B cell (primary cell): ENCODE results near the gene CALHM1. TPM values are rescaled to one million over a fixed set of nuclear protein-coding genes. Genes with fewer than 3 reads are reported as not detected.

ENCODE experiments used
- ATAC-seq: fragments of 200-7000 bp; cut with Tn5 transposase; one replicate; pipeline ENCODE4 v1.10.0; 2021; ENCODE audit warnings: low read depth, mild to moderate bottlenecking, moderate number of reproducible peaks, moderate library complexity
- CTCF ChIA-PET: fragments of 350-600 bp; sonication (Branson Sonifier 250); formaldehyde crosslinking; loops from one replicate; lab custom pipeline; 2021; ENCODE audit warnings: antibody characterized with exemption, inconsistent platforms; lab: Charles Lee
- POLR2A ChIA-PET: fragments of 350-600 bp; sonication (Branson Sonifier 250); formaldehyde crosslinking; loops from one replicate; lab custom pipeline; 2021; ENCODE audit warnings: antibody characterized with exemption; lab: Charles Lee
- DNase-seq: peaks from one replicate; pipeline ENCODE4 v3.0.0; 2013
- H2AFZ ChIP-seq: 2 replicates; pipeline ENCODE4 v1.6.1; 2012; ENCODE audit warnings: mild to moderate bottlenecking, low read depth, low read length; ENCODE audit not compliant: insufficient read depth, poor library complexity, severe bottlenecking
- H3K27ac ChIP-seq, 2 donors: 1 replicate in 1 of 2; 2 replicates in 1 of 2; pipeline ENCODE4 v1.5.1; 2012 to 2013; ENCODE audit warnings: low read length in 2 of 2, mild to moderate bottlenecking in 2 of 2, moderate library complexity in 1 of 2
- H3K27me3 ChIP-seq, 4 experiments: fragments of 200-600 bp in 1 of 4; sonication (generic) in 1 of 4; replicated peaks in 1 of 4; 1 replicate in 2 of 4; 2 replicates in 2 of 4; pipeline versions ENCODE4 v1.6.1 to v1.7.0; 2013 to 2016; ENCODE audit warnings: low read length in 3 of 4, mild to moderate bottlenecking in 2 of 4, mixed read lengths in 1 of 4, moderate library complexity in 1 of 4; ENCODE audit not compliant: insufficient read depth in 4 of 4, control insufficient read depth in 3 of 4; ENCODE audit errors: control extremely low read depth in 1 of 4
- H3K36me3 ChIP-seq, 2 experiments: replicated peaks in 1 of 2; 1 replicate in 1 of 2; 2 replicates in 1 of 2; pipeline versions ENCODE4 v1.6.1 to v1.7.1; 2013; ENCODE audit warnings: low read length in 1 of 2; ENCODE audit not compliant: insufficient read depth in 2 of 2, control insufficient read depth in 1 of 2; ENCODE audit errors: control extremely low read depth in 1 of 2, extremely low read depth in 1 of 2
- H3K4me1 ChIP-seq, 2 donors: fragments of 200-600 bp in 1 of 2; sonication (generic) in 1 of 2; 1 replicate in 1 of 2; 2 replicates in 1 of 2; pipeline versions ENCODE4 v1.5.1 to v1.6.1; 2013 to 2017; ENCODE audit warnings: low read length in 2 of 2; ENCODE audit not compliant: control insufficient read depth in 2 of 2, insufficient read depth in 2 of 2
- H3K4me2 ChIP-seq: replicated peaks from 2 replicates; pipeline ENCODE3; 2012; ENCODE audit warnings: mild to moderate bottlenecking, low read depth, low read length; ENCODE audit not compliant: poor library complexity, severe bottlenecking
- H3K4me3 ChIP-seq, 5 experiments: fragments of 200-600 bp in 1 of 5; sonication (generic) in 1 of 5; 1 replicate in 3 of 5; 2 replicates in 2 of 5; pipeline versions ENCODE4 v1.5.1 to v1.7.0; 2011 to 2016; ENCODE audit warnings: low read length in 4 of 5, mild to moderate bottlenecking in 4 of 5, low read depth in 2 of 5, control low read depth in 1 of 5, moderate library complexity in 1 of 5; ENCODE audit not compliant: insufficient read depth in 1 of 5; ENCODE audit errors: control extremely low read depth in 1 of 5, extremely low read depth in 1 of 5
- H3K79me2 ChIP-seq: fragments of 200-600 bp; sonication (generic); one replicate; pipeline ENCODE4 v1.6.0; 2016; ENCODE audit warnings: low read length; ENCODE audit not compliant: control insufficient read depth, insufficient read depth
- H3K9ac ChIP-seq: fragments of 200-600 bp; sonication (generic); 2 replicates; pipeline ENCODE4 v1.6.1; 2017; ENCODE audit warnings: mild to moderate bottlenecking, low read length, moderate library complexity
- H3K9me3 ChIP-seq, 3 donors: one replicate each; pipeline versions ENCODE4 v1.6.1 to v1.7.1; 2013; ENCODE audit warnings: low read length in 2 of 3; ENCODE audit not compliant: control insufficient read depth in 2 of 3, insufficient read depth in 1 of 3; ENCODE audit errors: control extremely low read depth in 1 of 3
- H4K20me1 ChIP-seq: 2 replicates; pipeline ENCODE4 v1.6.0; 2012; ENCODE audit warnings: mild to moderate bottlenecking, low read length; ENCODE audit not compliant: insufficient read depth, control insufficient read depth, poor library complexity, severe bottlenecking
- H3K27ac Mint-ChIP-seq: one replicate; pipeline ENCODE4 v1.8.0; 2021; ENCODE audit warnings: mixed read lengths
- H3K27me3 Mint-ChIP-seq: one replicate; pipeline ENCODE4 v1.8.0; 2021; ENCODE audit warnings: mixed read lengths
- H3K4me1 Mint-ChIP-seq: one replicate; pipeline ENCODE4 v1.8.0; 2021; ENCODE audit warnings: mixed read lengths
- H3K4me3 Mint-ChIP-seq: one replicate; pipeline ENCODE4 v1.8.0; 2021; ENCODE audit warnings: mixed read lengths
- H3K9me3 Mint-ChIP-seq: one replicate; pipeline ENCODE4 v1.8.0; 2022; ENCODE audit warnings: mixed read lengths; ENCODE audit not compliant: insufficient read depth
- EZH2 ChIP-seq: IDR thresholded peaks from 2 replicates; pipeline ENCODE4 v1.6.1; 2012; ENCODE audit warnings: borderline replicate concordance, low read depth, mild to moderate bottlenecking, moderate library complexity, low read length; ENCODE audit not compliant: insufficient read depth, poor library complexity, severe bottlenecking
- WGBS: methylation state at CpG from one replicate; pipeline ENCODE4 v1.1.5; 2013; ENCODE audit warnings: missing lambda C conversion rate; ENCODE audit not compliant: insufficient coverage; 5-methylcytosine and 5-hydroxymethylcytosine counted together
- intact Hi-C: fragments of 100-400 bp; cut with micrococcal nuclease; formaldehyde crosslinking; loops from one replicate; pipeline ENCODE4 v1.10.0; 2022
- polyA plus RNA-seq: library from polyadenylated mRNA; depleted of rRNA; stranded (reverse); fragments of >200 nt; gene quantifications from 2 replicates; pipeline ENCODE4 v1.2.3, GENCODE V29; 2012
- total RNA-seq, 2 donors: library from RNA; stranded (reverse); fragments of 120-200 nt in 1 of 2; gene quantifications; 1 replicate in 1 of 2; 2 replicates in 1 of 2; pipeline versions ENCODE4 v1.2.3 to v1.2.4, GENCODE V29; 2013 to 2022
- TF ChIP-seq, protein P1 (sequence below): fragments of 200-600 bp; IDR thresholded peaks from one replicate; pipeline ENCODE4 v1.8.0; 2022; ENCODE audit warnings: antibody characterized with exemption, mild to moderate bottlenecking

Gene CALHM1
- total and polyA plus RNA-seq, 2 donors (not counting 1 experiment from before 2014, with no cell fraction given): 0.16 to 0.34 TPM

DNA sequence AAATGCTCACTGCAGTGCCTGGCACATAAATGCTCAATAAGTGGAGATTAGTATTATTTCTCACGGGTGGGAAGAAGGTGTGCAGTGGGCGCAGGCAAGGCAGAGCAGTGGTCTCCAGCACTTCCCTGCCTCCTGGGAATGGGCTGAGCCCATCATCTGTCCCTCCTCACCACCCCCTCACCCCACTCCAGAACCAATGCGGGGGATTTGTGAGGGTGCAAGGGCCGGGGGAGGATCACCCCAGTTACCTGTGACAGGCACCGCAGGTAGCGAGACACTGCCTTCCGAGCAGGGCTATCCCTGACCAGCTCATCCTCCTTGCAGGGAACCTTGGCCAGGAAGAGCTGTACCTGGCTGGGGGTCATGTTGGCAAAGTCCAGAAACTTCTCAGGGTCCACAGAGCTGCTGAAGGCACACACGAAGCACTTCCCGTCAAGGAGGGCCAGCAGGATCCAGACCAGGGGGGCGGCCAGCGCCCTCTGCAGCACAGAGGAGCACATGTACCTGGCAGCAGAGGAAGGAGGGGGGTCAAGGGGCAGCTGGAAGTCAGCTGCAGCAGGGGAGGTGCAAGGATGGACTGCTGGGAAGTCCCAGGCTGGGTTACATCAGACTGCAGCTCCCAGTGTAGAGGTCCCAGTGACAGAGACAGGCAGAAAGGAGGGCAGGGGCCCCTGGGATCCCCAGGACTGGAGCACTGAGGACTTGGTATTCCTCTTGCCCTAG, 17.5 kb upstream of the CALHM1 start:
- Histone ChIP-seq H3K27me3 (no peaks in the 10 kb centered on the region), H3K9ac (no peak overlapping the region), H3K79me2 (no peaks in the 10 kb centered on the region), H3K4me2 (no peak overlapping the region), H3K9me3 (no peaks in the 10 kb centered on the region), H3K36me3 (no peaks in the 10 kb centered on the region), H3K27ac (no peak overlapping the region), H2AFZ (no peak overlapping the region), H3K4me1 (peaks cover 20 to 35% of the 10 kb centered on the region in 2 donors), H3K4me3 (no peak overlapping the region), H4K20me1 (no peaks in the 10 kb centered on the region)
- H3K4me1 Mint-ChIP-seq: peaks cover 34% of the 10 kb centered on the region
- ChIA-PET POLR2A (interaction anchor here (0.9 to 1.5 kb wide), 2 partner anchors 24 to 30 kb away, joined by 3 read pairs; partner anchors contain the start of gene CALHM2), CTCF (interaction anchor here (0.8 to 8.0 kb wide), 10 partner anchors 9 to 64 kb away, joined by 3 to 138 read pairs (median 6); partner anchors contain the start of gene CALHM2)
- 76% methylated on average over 9 of the region's 11 CpGs for WGBS
- no peak overlapping the region for H3K27ac Mint-ChIP-seq
- peak; percentile 37 for DNase-seq
- H3K4me3 Mint-ChIP-seq: no peak overlapping the region
- intact Hi-C loops: no loop called here
- TF ChIP-seq, protein P1, sequence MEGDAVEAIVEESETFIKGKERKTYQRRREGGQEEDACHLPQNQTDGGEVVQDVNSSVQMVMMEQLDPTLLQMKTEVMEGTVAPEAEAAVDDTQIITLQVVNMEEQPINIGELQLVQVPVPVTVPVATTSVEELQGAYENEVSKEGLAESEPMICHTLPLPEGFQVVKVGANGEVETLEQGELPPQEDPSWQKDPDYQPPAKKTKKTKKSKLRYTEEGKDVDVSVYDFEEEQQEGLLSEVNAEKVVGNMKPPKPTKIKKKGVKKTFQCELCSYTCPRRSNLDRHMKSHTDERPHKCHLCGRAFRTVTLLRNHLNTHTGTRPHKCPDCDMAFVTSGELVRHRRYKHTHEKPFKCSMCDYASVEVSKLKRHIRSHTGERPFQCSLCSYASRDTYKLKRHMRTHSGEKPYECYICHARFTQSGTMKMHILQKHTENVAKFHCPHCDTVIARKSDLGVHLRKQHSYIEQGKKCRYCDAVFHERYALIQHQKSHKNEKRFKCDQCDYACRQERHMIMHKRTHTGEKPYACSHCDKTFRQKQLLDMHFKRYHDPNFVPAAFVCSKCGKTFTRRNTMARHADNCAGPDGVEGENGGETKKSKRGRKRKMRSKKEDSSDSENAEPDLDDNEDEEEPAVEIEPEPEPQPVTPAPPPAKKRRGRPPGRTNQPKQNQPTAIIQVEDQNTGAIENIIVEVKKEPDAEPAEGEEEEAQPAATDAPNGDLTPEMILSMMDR: no peak
- no peak for TF ChIP-seq EZH2
- ATAC-seq: no peak
- H3K27me3 Mint-ChIP-seq: no peaks in the 10 kb centered on the region
- no peaks in the 10 kb centered on the region for H3K9me3 Mint-ChIP-seq

DNA sequence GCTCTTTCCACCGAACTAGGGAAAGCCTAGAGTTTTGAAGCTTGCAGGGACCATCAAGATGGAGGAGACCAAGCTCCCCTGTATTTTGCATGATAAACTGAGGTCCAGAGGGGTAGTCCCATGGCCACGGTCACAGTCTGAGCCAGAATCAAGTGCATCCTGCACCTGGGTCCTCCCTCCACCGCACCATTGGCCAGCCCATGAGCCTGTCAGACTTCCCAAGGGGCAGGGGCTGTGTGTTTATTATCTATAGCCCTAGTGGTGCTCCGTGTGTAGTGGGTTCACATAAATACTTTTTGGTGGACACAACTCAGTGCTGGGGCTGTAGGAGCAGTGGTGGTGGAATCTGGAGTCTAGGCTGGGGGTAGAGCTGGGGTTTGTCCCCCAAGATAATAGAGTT, 16.7 kb upstream of the CALHM1 start:
- Histone ChIP-seq H3K4me3 (no peak overlapping the region), H4K20me1 (no peaks in the 10 kb centered on the region), H3K9me3 (peaks cover 0 to 6% (median 0%) of the 10 kb centered on the region in 3 donors), H3K27me3 (no peaks in the 10 kb centered on the region), H3K4me1 (peaks cover 28 to 43% of the 10 kb centered on the region in 2 donors), H3K27ac (no peak overlapping the region), H3K9ac (no peak overlapping the region), H3K36me3 (no peaks in the 10 kb centered on the region), H3K79me2 (no peaks in the 10 kb centered on the region), H3K4me2 (no peak overlapping the region), H2AFZ (no peak overlapping the region)
- DNase-seq: no peak
- ChIA-PET CTCF (interaction anchor here (0.9 to 8.0 kb wide), 6 partner anchors 11 to 63 kb away, joined by 3 to 138 read pairs (median 8); partner anchors contain the start of gene CALHM2), POLR2A (interaction anchor here (1.5 kb wide), 1 partner anchor 23 kb away, joined by 3 read pairs; the partner anchor contains the start of gene CALHM2)
- Mint-ChIP-seq H3K27me3 (no peaks in the 10 kb centered on the region), H3K4me1 (peaks cover 42% of the 10 kb centered on the region), H3K4me3 (no peak overlapping the region), H3K9me3 (no peaks in the 10 kb centered on the region), H3K27ac (no peak overlapping the region)
- 83% methylated on average over 3 of the region's 4 CpGs for WGBS
- no peak for ATAC-seq
- intact Hi-C loops: no loop called here
- TF ChIP-seq EZH2: no peak
- TF ChIP-seq, protein P1: no peak
